Measurements from ENCODE around the gene AKTIP.

- TF ChIP-seq, protein P1, sequence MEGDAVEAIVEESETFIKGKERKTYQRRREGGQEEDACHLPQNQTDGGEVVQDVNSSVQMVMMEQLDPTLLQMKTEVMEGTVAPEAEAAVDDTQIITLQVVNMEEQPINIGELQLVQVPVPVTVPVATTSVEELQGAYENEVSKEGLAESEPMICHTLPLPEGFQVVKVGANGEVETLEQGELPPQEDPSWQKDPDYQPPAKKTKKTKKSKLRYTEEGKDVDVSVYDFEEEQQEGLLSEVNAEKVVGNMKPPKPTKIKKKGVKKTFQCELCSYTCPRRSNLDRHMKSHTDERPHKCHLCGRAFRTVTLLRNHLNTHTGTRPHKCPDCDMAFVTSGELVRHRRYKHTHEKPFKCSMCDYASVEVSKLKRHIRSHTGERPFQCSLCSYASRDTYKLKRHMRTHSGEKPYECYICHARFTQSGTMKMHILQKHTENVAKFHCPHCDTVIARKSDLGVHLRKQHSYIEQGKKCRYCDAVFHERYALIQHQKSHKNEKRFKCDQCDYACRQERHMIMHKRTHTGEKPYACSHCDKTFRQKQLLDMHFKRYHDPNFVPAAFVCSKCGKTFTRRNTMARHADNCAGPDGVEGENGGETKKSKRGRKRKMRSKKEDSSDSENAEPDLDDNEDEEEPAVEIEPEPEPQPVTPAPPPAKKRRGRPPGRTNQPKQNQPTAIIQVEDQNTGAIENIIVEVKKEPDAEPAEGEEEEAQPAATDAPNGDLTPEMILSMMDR (IDR thresholded peaks at IDR 0.05 in 2 of 3, conservative IDR thresholded peaks at IDR 0.05 in 1 of 3; ENCODE audit: borderline replicate concordance in 1 of 3, insufficient read depth in 1 of 3, low read depth in 2 of 3, low read length in 2 of 3) = no peak
- TF ChIP-seq, protein P2, sequence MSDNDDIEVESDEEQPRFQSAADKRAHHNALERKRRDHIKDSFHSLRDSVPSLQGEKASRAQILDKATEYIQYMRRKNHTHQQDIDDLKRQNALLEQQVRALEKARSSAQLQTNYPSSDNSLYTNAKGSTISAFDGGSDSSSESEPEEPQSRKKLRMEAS (IDR thresholded peaks at IDR 0.05) = no peak
- no peak for TF ChIP-seq EGR1 (IDR thresholded peaks at IDR 0.05; ENCODE audit: low read depth)
- TF ChIP-seq SIN3A (IDR thresholded peaks at IDR 0.05; ENCODE audit: low read depth) = no peak
These were observed 39.3 kb upstream of the AKTIP start for GRCh38 chr16:53542283-53542682.
